Measurements from ENCODE around the gene DIP2A.

DNA sequence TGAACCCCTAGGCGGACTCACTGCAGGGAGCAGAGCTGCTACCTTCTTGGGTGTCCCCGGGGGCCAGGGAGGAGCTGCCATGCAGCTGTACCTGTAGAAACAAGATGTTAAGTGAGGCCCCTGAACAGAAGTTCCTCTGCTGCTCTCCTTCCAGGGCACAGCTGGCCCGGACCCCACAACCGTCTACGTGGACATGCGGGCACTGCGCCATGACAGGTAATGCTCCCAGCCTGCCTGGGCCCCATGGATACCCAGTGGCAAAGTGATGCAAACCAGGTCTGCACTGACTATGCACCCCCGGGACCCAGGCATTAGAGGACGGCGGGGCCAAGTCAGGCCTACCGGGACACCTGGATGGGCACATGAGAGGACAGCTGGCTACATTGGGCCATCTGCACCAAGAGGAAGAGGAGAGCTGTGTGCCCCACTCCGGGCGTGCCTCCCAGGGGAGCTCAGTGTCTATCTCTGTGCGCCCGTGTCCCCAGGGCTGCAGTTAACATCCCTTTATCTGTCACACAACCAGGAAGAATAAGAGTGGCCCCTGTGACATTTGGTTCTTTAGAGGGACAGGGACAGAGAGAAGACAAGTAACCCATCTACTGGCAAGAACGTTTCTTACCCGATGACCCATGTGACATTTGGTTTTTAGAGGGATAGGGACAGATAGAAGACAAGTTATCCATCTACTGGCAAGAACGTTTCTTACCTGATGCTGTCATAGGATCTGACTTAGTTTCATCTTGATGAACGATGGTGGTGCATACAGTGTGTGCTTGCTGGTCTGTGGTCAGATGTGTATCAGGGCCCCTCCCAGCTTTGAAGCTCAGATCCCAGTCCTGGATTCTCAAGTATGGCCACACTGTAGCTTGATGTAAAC is 102.1 kb downstream of the DIP2A start:
- TF ChIP-seq, protein P1, sequence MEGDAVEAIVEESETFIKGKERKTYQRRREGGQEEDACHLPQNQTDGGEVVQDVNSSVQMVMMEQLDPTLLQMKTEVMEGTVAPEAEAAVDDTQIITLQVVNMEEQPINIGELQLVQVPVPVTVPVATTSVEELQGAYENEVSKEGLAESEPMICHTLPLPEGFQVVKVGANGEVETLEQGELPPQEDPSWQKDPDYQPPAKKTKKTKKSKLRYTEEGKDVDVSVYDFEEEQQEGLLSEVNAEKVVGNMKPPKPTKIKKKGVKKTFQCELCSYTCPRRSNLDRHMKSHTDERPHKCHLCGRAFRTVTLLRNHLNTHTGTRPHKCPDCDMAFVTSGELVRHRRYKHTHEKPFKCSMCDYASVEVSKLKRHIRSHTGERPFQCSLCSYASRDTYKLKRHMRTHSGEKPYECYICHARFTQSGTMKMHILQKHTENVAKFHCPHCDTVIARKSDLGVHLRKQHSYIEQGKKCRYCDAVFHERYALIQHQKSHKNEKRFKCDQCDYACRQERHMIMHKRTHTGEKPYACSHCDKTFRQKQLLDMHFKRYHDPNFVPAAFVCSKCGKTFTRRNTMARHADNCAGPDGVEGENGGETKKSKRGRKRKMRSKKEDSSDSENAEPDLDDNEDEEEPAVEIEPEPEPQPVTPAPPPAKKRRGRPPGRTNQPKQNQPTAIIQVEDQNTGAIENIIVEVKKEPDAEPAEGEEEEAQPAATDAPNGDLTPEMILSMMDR (IDR thresholded peaks at IDR 0.05), result no peak
- no peak for TF ChIP-seq POLR2A (IDR thresholded peaks at IDR 0.05)
